ENCODE measurements around the gene CAMK1D.
"Not testable (repeated sequence)": the region's sequence is repeated elsewhere in the genome, so short reads cannot be mapped to it uniquely, and the experiment has no call there.

CAMK1D gene

DNA sequence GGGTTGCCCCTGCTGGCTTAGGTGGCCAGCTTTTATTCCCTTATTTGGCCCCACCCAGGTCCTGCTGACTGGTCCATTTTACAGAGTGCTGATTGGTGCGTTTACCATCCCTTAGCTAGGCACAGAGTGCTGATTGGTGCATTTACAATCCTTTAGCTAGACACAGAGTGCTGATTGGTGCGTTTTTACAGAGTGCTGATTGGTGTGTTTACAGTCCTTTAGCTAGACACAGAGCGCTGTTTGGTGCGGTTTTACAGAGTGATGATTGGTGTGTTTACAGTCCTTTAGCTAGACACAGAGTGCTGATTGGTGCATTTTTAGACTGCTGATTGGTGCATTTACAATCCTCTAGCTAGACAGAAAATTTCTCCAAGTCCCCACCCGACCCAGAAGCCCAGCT lies 39.6 kb upstream of the CAMK1D start:
- peak; percentile 47 for TF ChIP-seq SP2 (tag by site-specific recombination; IDR thresholded peaks at IDR 0.05)
- H3K36me3 ChIP-seq (ENCODE audit: control insufficient read depth in 2 of 2, insufficient read depth in 1 of 2, low read length in 2 of 2); H3K4me3 ChIP-seq (ENCODE audit: low read depth, low read length); H3K27ac ChIP-seq (ENCODE audit: extremely low read depth, low read depth, low read length); H3K4me1 ChIP-seq (ENCODE audit: control insufficient read depth, insufficient read depth, low read length); POLR2A ChIA-PET; H3K9me3 ChIP-seq (ENCODE audit: control insufficient read depth, insufficient read depth, low read depth, low read length): not testable (repeated sequence)
- CTCF ChIA-PET, result interaction anchor here (0.6 kb wide), 1 partner anchor 27 kb away, joined by 3 read pairs; no protein-coding TSS in a partner anchor

GRCh38 chr10:12314836-12315235 lies 34.5 kb upstream of the CAMK1D start:
- Histone ChIP-seq H3K9me3 (ENCODE audit: control insufficient read depth, insufficient read depth, low read depth, low read length) (no peaks in the 10 kb centered on the region), H3K27ac (ENCODE audit: extremely low read depth, low read depth, low read length) (no peak overlapping the region), H3K4me1 (ENCODE audit: control insufficient read depth, insufficient read depth, low read length) (no peaks in the 10 kb centered on the region), H3K4me3 (ENCODE audit: low read depth, low read length) (no peak overlapping the region), H3K36me3 (ENCODE audit: control insufficient read depth in 2 of 2, insufficient read depth in 1 of 2, low read length in 2 of 2) (no peaks in the 10 kb centered on the region)
- ChIA-PET CTCF (no interaction called here), POLR2A (no interaction called here)
- no peak for TF ChIP-seq ZNF10 (tag by site-specific recombination; IDR thresholded peaks at IDR 0.05)
- TF ChIP-seq ZNF248 (tag by site-specific recombination; IDR thresholded peaks at IDR 0.05), result no peak
- no peak for TF ChIP-seq FEZF1 (tag by site-specific recombination; IDR thresholded peaks at IDR 0.05)
- no peak for TF ChIP-seq PATZ1 (tag by site-specific recombination; IDR thresholded peaks at IDR 0.05)
- TF ChIP-seq, protein P1, sequence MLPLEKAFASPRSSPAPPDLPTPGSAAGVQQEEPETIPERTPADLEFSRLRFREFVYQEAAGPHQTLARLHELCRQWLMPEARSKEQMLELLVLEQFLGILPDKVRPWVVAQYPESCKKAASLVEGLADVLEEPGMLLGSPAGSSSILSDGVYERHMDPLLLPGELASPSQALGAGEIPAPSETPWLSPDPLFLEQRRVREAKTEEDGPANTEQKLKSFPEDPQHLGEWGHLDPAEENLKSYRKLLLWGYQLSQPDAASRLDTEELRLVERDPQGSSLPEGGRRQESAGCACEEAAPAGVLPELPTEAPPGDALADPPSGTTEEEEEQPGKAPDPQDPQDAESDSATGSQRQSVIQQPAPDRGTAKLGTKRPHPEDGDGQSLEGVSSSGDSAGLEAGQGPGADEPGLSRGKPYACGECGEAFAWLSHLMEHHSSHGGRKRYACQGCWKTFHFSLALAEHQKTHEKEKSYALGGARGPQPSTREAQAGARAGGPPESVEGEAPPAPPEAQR (tag by site-specific recombination; IDR thresholded peaks at IDR 0.05), result no peak
- TF ChIP-seq HOXA7 (CRISPR knock-in tag; IDR thresholded peaks at IDR 0.05; ENCODE audit: borderline replicate concordance), result no peak

DNA sequence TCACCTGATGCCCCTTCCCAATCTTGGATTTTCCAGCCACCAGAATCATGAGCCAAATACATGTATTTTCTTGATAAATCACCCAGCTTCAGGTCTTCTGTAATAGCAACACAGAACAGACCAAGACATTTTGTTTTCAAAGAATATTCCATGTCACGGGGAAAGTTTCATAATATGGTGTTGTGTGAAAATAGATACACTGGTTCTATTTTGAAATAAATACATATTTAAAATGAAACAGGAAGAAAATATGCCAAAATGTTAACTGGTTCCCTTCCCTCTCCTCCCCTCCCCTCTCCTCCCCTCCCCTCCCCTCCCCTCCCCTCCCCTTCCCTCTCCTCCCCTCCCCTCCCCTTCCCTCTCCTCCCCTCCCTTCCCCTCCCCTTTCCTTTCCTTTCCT lies 30.3 kb upstream of the CAMK1D start:
- TF ChIP-seq ZNF138 (tag by site-specific recombination; IDR thresholded peaks at IDR 0.05; ENCODE audit: borderline replicate concordance) (no peak), ZNF155 (tag by site-specific recombination; IDR thresholded peaks at IDR 0.05) (no peak), ZNF585B (tag by site-specific recombination; IDR thresholded peaks at IDR 0.05) (no peak), ZNF121 (tag by site-specific recombination; IDR thresholded peaks at IDR 0.05) (no peak), ZNF777 (tag by site-specific recombination; IDR thresholded peaks at IDR 0.05; ENCODE audit: borderline replicate concordance) (no peak), ZNF530 (tag by site-specific recombination; IDR thresholded peaks at IDR 0.05; ENCODE audit: low read depth) (no peak), ZNF266 (tag by site-specific recombination; IDR thresholded peaks at IDR 0.05; ENCODE audit: low read depth) (no peak), ZNF302 (tag by site-specific recombination; IDR thresholded peaks at IDR 0.05; ENCODE audit: low read depth) (no peak), ZNF18 (tag by site-specific recombination; IDR thresholded peaks at IDR 0.05) (no peak)
- TF ChIP-seq, protein P2, sequence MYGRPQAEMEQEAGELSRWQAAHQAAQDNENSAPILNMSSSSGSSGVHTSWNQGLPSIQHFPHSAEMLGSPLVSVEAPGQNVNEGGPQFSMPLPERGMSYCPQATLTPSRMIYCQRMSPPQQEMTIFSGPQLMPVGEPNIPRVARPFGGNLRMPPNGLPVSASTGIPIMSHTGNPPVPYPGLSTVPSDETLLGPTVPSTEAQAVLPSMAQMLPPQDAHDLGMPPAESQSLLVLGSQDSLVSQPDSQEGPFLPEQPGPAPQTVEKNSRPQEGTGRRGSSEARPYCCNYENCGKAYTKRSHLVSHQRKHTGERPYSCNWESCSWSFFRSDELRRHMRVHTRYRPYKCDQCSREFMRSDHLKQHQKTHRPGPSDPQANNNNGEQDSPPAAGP (tag by site-specific recombination; IDR thresholded peaks at IDR 0.05), result no peak
- Histone ChIP-seq H3K27ac (ENCODE audit: extremely low read depth, low read depth, low read length) (no peak overlapping the region), H3K4me1 (ENCODE audit: control insufficient read depth, insufficient read depth, low read length) (no peaks in the 10 kb centered on the region), H3K4me3 (ENCODE audit: low read depth, low read length) (no peak overlapping the region), H3K9me3 (ENCODE audit: control insufficient read depth, insufficient read depth, low read depth, low read length) (no peaks in the 10 kb centered on the region), H3K36me3 (ENCODE audit: control insufficient read depth in 2 of 2, insufficient read depth in 1 of 2, low read length in 2 of 2) (no peaks in the 10 kb centered on the region)
- CTCF ChIA-PET, result no interaction called here
- POLR2A ChIA-PET, result no interaction called here

Measured in HEK293 (cell line).